Effector CD8-positive, alpha-beta T cell (primary cell): Measurements from ENCODE around the gene IPO13.

Experiments used
- DNase-seq: peaks from one replicate; lab custom pipeline; 2025; lab: John Stamatoyannopoulos, UW

The IPO13 gene

GRCh38 chr1:43951021-43951985 lies 4.6 kb downstream of the IPO13 start:
- no peak for DNase-seq

GRCh38 chr1:43952731-43953346 lies 6.1 kb downstream of the IPO13 start:
- DNase-seq, result no peak

GRCh38 chr1:43953361-43953760 lies 6.6 kb downstream of the IPO13 start:
- DNase-seq, result no peak

GRCh38 chr1:43954036-43954435 lies 7.3 kb downstream of the IPO13 start:
- no peak for DNase-seq

DNA sequence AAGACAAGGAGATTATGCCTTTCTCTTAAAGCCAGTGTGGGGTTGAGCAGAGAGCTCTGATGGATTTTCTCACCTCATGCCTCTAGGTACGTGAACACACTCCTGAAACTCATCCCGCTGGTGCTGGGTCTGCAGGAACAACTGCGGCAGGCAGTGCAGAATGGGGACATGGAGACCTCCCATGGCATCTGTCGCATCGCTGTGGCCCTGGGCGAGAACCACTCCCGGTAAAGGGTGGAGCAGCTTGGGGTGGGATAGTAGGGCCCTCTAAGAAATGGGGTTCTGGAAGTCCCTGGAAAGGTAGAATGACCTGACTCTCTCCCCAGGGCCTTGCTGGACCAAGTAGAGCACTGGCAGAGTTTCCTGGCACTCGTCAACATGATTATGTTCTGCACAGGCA lies 9.5 kb downstream of the IPO13 start:
- no peak for DNase-seq

DNA sequence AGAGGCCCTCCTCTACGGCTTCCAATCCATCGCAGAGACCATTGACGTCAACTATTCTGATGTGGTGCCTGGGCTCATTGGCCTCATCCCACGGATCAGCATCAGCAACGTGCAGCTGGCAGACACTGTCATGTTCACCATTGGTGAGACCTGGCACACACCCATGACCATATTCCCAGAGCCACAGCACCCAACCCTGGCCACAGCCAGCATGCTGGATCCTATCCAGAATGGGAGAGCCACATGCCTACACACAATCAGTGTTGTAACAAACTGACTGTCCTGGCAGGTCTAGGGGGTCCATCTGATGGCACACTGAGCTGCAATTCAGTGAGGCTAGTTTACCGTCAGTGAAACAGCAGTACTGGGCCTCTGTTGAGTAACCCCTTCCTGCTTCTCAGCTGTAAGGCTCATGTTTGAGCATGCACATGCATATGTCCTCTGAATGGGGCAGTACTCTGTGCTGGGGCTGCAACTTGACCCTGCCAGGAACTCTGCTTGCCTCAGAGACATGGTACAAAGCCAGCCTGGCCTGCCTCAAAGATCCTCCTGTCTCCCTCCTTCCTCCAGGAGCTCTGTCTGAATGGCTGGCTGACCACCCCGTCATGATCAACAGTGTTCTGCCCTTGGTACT lies 10.8 kb downstream of the IPO13 start:
- DNase-seq, result no peak

DNA sequence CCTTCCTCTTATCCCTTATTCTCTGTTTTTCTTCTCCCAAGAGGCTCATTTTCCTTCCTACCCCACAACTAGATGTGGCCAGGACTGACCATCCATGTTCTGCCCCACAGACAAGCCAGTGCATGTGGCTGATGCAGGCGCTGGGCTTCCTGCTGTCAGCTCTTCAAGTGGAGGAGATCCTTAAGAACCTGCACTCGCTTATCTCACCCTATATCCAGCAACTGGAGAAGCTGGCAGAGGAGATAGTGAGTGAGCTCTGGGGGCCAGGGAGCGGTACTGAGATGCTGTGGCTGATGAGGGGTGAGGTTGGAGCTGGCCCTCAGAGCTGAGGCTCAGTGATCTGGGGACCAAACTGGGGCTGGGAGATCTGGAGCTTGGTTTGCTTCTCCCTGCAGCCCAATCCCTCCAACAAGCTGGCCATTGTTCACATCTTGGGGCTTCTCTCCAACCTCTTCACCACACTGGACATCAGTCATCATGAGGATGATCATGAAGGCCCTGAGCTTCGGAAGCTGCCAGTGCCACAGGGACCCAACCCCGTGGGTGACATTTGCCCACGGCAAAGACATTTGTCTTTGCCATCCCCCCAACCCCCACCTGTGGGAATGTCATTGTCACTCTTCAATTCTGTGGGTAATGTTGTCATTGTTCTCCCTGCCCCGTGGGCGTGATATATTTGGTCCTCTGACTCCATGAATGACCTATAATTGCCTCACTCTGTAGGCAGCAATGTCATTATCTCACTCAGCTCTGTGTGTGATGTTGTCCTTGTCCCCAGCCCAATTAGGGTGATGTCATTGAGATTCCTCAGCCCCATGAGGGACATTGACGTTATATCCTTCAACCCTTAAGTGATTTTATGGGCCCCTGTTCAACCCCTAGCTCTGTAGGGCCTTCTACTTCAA lies 11.9 kb downstream of the IPO13 start:
- DNase-seq, result no peak

DNA sequence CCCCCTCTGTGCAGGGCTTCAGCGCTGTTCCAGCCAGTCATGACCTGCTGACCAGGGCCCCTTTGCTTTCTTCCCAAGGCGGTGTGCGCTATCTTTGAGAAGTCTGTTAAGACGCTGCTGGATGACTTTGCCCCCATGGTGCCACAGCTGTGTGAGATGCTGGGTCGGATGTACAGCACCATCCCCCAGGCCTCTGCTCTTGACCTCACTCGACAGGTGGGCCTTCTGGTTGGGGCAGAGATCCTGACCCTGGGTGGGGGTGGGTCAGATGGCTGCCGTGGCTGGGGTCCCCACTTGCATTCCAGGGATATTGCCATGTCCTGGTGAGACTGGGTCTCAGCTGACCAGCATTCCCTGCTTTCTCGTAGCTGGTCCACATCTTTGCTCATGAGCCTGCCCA lies 14.0 kb downstream of the IPO13 start:
- no peak for DNase-seq

- no peak for DNase-seq
Observed at GRCh38 chr1:43961692-43962091, 14.9 kb downstream of the IPO13 start.

DNA sequence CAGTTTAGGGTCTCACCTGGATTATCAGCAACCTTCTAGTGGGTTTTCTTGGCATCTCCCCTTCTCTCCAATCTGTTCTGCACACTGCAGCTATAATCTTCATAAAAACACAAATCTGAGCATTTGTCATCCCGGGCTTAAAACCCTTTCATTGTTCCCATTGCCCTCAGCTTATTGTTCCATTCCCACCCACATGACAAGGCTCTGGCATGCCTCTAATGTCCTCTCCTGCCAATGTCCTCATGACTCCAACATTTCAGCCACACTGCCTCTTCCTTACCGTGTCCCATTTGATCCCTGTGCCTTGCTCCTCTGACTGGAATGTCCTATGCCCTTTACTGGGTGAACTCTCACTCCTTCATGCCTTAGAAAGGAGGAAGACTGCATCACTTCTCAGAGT lies 15.6 kb downstream of the IPO13 start:
- DNase-seq, result no peak

DNA sequence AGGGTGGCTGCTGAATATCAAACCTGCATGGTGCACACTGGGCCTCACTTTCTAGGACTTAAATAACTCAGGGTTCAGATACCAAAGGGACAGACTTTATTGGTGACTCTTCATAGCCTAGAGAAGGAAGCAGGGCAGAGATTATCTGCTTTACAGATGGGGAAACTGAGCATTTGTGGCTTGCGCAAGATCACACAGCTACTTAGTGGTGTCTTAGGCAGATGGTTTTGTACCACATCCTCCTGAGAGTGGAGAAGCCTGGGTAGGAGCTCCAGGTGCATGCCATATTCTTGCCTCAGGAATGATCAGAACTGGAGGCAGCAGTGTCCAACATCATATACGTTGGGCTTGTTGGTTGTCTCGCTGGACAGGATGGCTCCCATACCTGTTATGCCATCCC lies 16.3 kb downstream of the IPO13 start:
- DNase-seq, result no peak

DNA sequence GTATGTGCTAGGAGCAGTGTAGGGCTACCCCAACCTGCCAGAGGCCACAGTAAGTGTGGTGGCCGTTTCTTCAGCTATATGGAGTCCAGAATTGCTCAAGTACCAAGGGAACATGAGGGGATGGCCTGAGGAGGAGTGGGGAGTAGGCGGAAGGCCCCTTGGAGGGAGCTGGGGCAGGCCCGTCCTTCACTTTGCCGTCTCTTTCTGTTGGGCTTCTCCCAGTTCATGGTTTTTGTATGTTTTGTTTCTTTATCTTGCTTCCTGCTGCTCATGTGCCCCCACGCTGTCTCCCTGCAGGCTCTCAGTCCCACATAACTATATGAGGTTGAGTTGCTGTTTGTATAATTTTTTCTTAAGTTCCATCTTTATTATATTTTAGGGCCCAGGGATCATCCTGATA lies 17.1 kb downstream of the IPO13 start:
- DNase-seq, result no peak

DNA sequence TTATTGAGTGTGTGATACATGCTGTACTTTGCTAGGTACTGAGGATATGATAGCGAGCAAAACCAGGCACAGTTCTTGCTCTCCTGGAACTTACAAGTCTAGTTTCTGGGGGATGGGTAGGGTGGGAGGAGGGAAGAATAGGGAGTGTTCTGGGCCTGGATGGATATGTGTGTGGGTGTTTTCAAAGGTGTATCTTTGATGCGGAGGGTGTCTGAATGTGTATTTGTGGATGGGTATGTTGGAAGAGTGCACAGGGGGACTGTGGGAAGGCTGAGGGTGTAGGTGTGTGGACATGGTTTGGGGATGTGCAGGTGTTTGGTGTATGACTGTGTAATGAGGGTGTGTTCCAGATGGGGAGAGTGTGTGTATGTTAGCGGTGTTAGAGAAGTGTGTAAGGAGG lies 18.6 kb downstream of the IPO13 start:
- no peak for DNase-seq

- no peak for DNase-seq
Observed at GRCh38 chr1:43968348-43968948, 21.7 kb downstream of the IPO13 start.

- no peak for DNase-seq
Observed at GRCh38 chr1:43969416-43969745, 22.6 kb downstream of the IPO13 start.

DNA sequence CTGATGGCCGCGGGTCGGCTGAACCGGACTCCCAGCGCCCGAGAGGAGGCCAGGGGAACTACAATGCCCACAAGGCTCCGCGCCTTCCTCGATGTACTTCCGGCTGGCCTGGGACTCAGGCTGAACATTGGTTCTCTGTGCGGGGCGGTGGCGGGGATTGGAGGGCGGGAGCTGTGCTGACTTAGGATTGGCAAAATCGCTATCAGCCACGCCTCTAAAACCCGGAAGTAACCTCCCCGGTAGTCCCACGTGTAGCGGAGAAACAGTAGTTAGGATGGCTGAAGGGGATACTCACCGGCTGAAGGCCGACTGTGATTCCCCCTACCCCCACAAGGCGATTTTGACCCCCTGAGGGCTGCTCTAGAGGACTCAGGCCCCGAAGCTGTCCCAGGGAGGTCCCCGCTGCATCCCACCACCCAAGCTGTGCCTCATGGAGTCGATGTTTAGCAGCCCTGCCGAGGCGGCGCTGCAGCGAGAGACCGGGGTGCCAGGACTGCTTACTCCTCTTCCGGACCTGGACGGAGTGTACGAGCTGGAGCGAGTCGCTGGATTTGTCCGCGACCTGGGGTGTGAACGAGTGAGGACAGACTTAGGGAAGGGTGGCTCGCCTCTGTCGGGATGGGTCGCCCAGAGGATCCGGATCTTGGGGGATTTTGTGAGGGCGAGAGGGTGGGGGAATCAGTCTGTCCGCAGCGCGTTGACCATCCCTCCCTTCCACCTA lies 23.2 kb downstream of the IPO13 start, which contains the start of gene DPH2:
DPH2 (plus strand) TSS at position 265 of the 721 bp plus-strand sequence; CDS start at position 431, 166 bp downstream.
- DNase-seq, result peak; percentile 91

GRCh38 chr1:43970502-43970901 lies 23.8 kb downstream of the IPO13 start:
- DNase-seq, result no peak

GRCh38 chr1:43970911-43971310 lies 24.2 kb downstream of the IPO13 start:
- no peak for DNase-seq

DNA sequence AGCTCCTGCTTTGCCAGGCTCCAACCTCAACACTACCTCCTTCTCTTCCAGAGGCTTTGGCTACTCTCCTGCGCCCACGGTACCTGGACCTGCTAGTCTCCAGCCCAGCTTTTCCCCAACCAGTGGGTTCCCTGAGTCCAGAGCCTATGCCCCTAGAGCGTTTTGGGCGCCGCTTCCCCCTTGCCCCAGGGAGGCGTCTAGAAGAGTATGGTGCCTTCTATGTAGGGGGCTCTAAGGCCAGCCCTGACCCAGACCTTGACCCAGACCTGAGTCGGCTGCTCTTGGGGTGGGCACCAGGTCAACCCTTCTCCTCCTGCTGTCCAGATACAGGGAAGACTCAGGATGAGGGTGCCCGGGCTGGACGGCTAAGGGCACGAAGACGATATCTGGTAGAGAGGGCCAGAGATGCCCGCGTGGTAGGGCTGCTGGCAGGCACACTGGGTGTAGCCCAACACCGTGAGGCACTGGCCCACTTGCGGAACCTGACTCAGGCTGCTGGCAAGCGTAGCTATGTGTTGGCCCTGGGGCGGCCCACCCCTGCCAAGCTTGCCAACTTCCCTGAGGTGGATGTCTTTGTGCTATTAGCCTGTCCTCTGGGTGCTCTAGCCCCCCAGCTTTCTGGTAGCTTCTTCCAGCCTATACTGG lies 24.7 kb downstream of the IPO13 start:
- DNase-seq, result no peak

DNA sequence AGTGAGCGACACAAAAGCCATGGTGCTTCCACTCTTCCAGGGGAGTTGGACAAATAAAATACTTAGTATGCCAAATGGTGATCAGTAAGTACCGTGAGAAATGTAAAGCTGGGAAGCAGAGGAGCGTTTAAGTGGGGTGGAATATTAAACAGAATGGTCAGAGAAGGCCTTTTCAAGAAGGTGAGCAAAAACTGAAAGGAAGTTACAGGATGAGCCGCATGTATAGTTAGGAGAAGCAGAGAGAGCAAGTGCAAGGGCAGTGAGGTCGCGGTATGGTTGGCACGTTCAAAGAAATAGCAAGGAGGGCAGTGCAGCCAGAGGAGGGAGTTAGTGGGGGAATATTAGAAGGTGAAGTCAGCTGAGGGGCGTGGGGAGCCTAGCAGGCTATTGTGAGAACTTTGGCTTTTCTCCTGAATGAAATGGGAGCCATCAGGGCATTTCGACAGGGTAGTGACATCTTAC lies 27.3 kb downstream of the IPO13 start:
- DNase-seq, result no peak
